HepG2 (cell line): ENCODE data around the gene SLC16A3. TPM values are rescaled to one million over a fixed set of nuclear protein-coding genes. Genes with fewer than 3 reads are reported as not detected.

Experiments used
- ATF3 ChIP-seq: sonication (generic); formaldehyde crosslinking; IDR thresholded peaks from 2 replicates; pipeline ENCODE4 v1.4.0; 2020; ENCODE audit warnings: missing genetic modification reagents
- ATRX ChIP-seq: sonication (generic); formaldehyde crosslinking; IDR thresholded peaks from 2 replicates; pipeline ENCODE4 v1.4.0; 2020; ENCODE audit warnings: missing genetic modification reagents, borderline replicate concordance
- BCL6 ChIP-seq: IDR thresholded peaks from 2 replicates; pipeline ENCODE4 v1.6.1; 2016; ENCODE audit warnings: missing genetic modification reagents, missing compliant biosample characterization
- CSRNP2 ChIP-seq: sonication (generic); formaldehyde crosslinking; conservative IDR thresholded peaks from 2 replicates; pipeline ENCODE4 v1.8.0; 2022; ENCODE audit warnings: low read depth, missing genetic modification reagents
- HINFP ChIP-seq: sonication (generic); formaldehyde crosslinking; IDR thresholded peaks from 2 replicates; pipeline ENCODE4 v1.4.0; 2020; ENCODE audit warnings: low read depth, mild to moderate bottlenecking, missing genetic modification reagents
- IRF1 ChIP-seq: sonication (generic); formaldehyde crosslinking; IDR thresholded peaks from 2 replicates; pipeline ENCODE4 v1.4.0; 2020; ENCODE audit warnings: low read depth, mild to moderate bottlenecking, missing genetic modification reagents
- MLXIP ChIP-seq: sonication (generic); formaldehyde crosslinking; IDR thresholded peaks from 2 replicates; pipeline ENCODE4 v1.9.0; 2021; ENCODE audit warnings: missing genetic modification reagents, borderline replicate concordance
- PLSCR1 ChIP-seq: sonication (generic); formaldehyde crosslinking; IDR thresholded peaks from 2 replicates; pipeline ENCODE4 v1.5.0; 2020; ENCODE audit warnings: missing genetic modification reagents, mild to moderate bottlenecking, borderline replicate concordance
- RFX1 ChIP-seq: fragments of 450-650 bp; IDR thresholded peaks from 2 replicates; pipeline ENCODE4 v1.6.1; 2017
- RFXANK ChIP-seq: IDR thresholded peaks from 2 replicates; pipeline ENCODE4 v1.6.1; 2016
- SMC3 ChIP-seq: IDR thresholded peaks from 2 replicates; pipeline ENCODE4 v1.6.1; 2011; ENCODE audit warnings: low read length, improper control_type of control experiment
- SP140L ChIP-seq: sonication (generic); formaldehyde crosslinking; IDR thresholded peaks from 2 replicates; pipeline ENCODE4 v1.4.0; 2020; ENCODE audit warnings: missing genetic modification reagents, borderline replicate concordance
- ZFP90 ChIP-seq: sonication (generic); formaldehyde crosslinking; IDR thresholded peaks from 2 replicates; pipeline ENCODE4 v1.8.0; 2022; ENCODE audit warnings: missing genetic modification reagents, mild to moderate bottlenecking, inconsistent platforms, borderline replicate concordance
- ZNF20 ChIP-seq: sonication (generic); formaldehyde crosslinking; IDR thresholded peaks from 2 replicates; pipeline ENCODE4 v1.4.0; 2020; ENCODE audit warnings: mild to moderate bottlenecking, moderate library complexity, missing genetic modification reagents
- ZNF589 ChIP-seq: sonication (generic); formaldehyde crosslinking; conservative IDR thresholded peaks from 2 replicates; pipeline ENCODE4 v1.8.0; 2022; ENCODE audit warnings: mild to moderate bottlenecking, moderate library complexity, missing genetic modification reagents
- ZNF652 ChIP-seq: IDR thresholded peaks from 2 replicates; pipeline ENCODE4 v1.6.1; 2016; ENCODE audit warnings: low read depth, borderline replicate concordance
- ZNF710 ChIP-seq: sonication (generic); formaldehyde crosslinking; IDR thresholded peaks from 2 replicates; pipeline ENCODE4 v1.5.0; 2020; ENCODE audit warnings: mild to moderate bottlenecking, missing genetic modification reagents, borderline replicate concordance
- polyA plus RNA-seq, 8 experiments: library from polyadenylated mRNA; depleted of rRNA in 3 of 8; stranded (reverse) in 7 of 8; unstranded in 1 of 8; fragments of >200 nt; fragmentation: Illumina TruSeq in 4 of 8; extraction: Trizol in 4 of 8; gene quantifications; 2 replicates each; pipeline versions ENCODE4 v1.2.1 to v1.2.3, GENCODE V29; 2011 to 2016; ENCODE audit warnings: low read depth in 4 of 8, missing spikeins in 1 of 8, mixed read lengths in 1 of 8; ENCODE audit not compliant: insufficient read depth in 1 of 8
- total RNA-seq, 5 experiments: library from RNA; depleted of rRNA; stranded (reverse); fragments of >200 nt; fragmentation: Illumina TruSeq; extraction: Trizol; gene quantifications; 2 replicates each; pipeline ENCODE4 v1.2.3, GENCODE V29; 2016; ENCODE audit warnings: low read depth in 1 of 5

SLC16A3 gene
- total and polyA plus RNA-seq, 2 of the 13 experiments (the other 11 are each of a cell fraction or from before 2014, with no cell fraction given): 242 to 349 TPM

GRCh38 chr17:82228278-82228841 lies 482 bp upstream of the SLC16A3 start (continued):
- TF ChIP-seq RFX1 (no peak), ZNF589 (CRISPR knock-in tag) (peak; percentile 85), MLXIP (CRISPR knock-in tag) (no peak), ZFP90 (CRISPR knock-in tag) (no peak), ZNF710 (CRISPR knock-in tag) (no peak), ATF3 (CRISPR knock-in tag) (no peak), SMC3 (no peak), PLSCR1 (CRISPR knock-in tag) (0 out of 2 replicates have a peak, but pooled peaks have one; percentile 70), HINFP (CRISPR knock-in tag) (peak; percentile 8; the same call in 1 of the 2 replicates), ATRX (CRISPR knock-in tag) (no peak), IRF1 (no peak), ZNF20 (CRISPR knock-in tag) (no peak), ZNF652 (CRISPR knock-in tag) (no peak), RFXANK (CRISPR knock-in tag) (peak; percentile 23; the same call in 1 of the 2 replicates), BCL6 (CRISPR knock-in tag) (0 out of 2 replicates have a peak, but pooled peaks have one; percentile 51), SP140L (CRISPR knock-in tag) (no peak), CSRNP2 (peak; percentile 88)
